Neural progenitor cell (in vitro differentiated cells): Measurements from ENCODE around the gene SPON1.

Source experiments
- CTCF ChIP-seq: fragments of 200-600 bp; sonication (generic); IDR thresholded peaks from 2 replicates; pipeline ENCODE4 v1.5.1; 2017; ENCODE audit warnings: antibody characterized with exemption, mild to moderate bottlenecking
- EZH2 ChIP-seq: fragments of 200-600 bp; sonication (generic); IDR thresholded peaks from 2 replicates; pipeline ENCODE4 v1.6.1; 2017; ENCODE audit warnings: antibody characterized with exemption, mild to moderate bottlenecking, moderate library complexity

- TF ChIP-seq EZH2 (no peak), CTCF (no peak)
These were observed 165.2 kb downstream of the SPON1 start for GRCh38 chr11:14127679-14128078.
